Activated T-cell treated with anti-CD3 and anti-CD28 coated beads, Interleukin-2, amount 50 U/mL, for 4 hours (primary cell): Measurements from ENCODE around the gene KRT222. TPM values are rescaled to one million over a fixed set of nuclear protein-coding genes. Genes with fewer than 3 reads are reported as not detected.

Experiments used
- ATAC-seq, 2 donors: fragments of 200-7000 bp; cut with Tn5 transposase; one replicate each; pipeline ENCODE4 v1.10.0; 2021
- DNase-seq: peaks from one replicate; pipeline ENCODE4 v3.0.0-alpha.2; 2020
- H3K27me3 Mint-ChIP-seq: one replicate; pipeline ENCODE4 v1.8.0; 2021; ENCODE audit warnings: low read depth, mixed read lengths
- H3K36me3 Mint-ChIP-seq: one replicate; pipeline ENCODE4 v1.8.0; 2022; ENCODE audit warnings: mixed read lengths; ENCODE audit not compliant: insufficient read depth
- H3K4me1 Mint-ChIP-seq: one replicate; pipeline ENCODE4 v1.8.0; 2021; ENCODE audit warnings: low read depth, mixed read lengths
- H3K4me3 Mint-ChIP-seq: one replicate; pipeline ENCODE4 v1.8.0; 2021; ENCODE audit warnings: mild to moderate bottlenecking, moderate library complexity, mixed read lengths
- H3K9me3 Mint-ChIP-seq: one replicate; pipeline ENCODE4 v1.8.0; 2021; ENCODE audit warnings: mixed read lengths
- total RNA-seq, 3 donors: library from RNA; stranded (reverse); gene quantifications; one replicate each; pipeline ENCODE4 v1.2.1, GENCODE V29; 2021

The KRT222 gene
- not detected for total RNA-seq

- Mint-ChIP-seq H3K36me3 (no peaks in the 10 kb centered on the region), H3K9me3 (no peaks in the 10 kb centered on the region), H3K4me3 (no peak within 1 kb of the TSS), H3K27me3 (peaks cover 35% of the 10 kb centered on the region), H3K4me1 (peaks cover 7% of the 10 kb centered on the region)
- no peak for DNase-seq
- no peak for ATAC-seq
Measured at GRCh38 chr17:40664582-40665333, at the start of gene KRT222. Gene KRT222 (minus strand): TSS chr17:40665177. CDS start chr17:40665099, 78 bp downstream.

- H3K36me3 Mint-ChIP-seq, result no peaks in the 10 kb centered on the region
- ATAC-seq, result no peak
- no peaks in the 10 kb centered on the region for H3K9me3 Mint-ChIP-seq
- H3K4me3 Mint-ChIP-seq, result no peak overlapping the region
- no peak for DNase-seq
- no peaks in the 10 kb centered on the region for H3K4me1 Mint-ChIP-seq
- H3K27me3 Mint-ChIP-seq, result peaks cover 18% of the 10 kb centered on the region
Measured at GRCh38 chr17:40714473-40714872, 49.5 kb upstream of the KRT222 start.

GRCh38 chr17:40707745-40708144 lies 42.8 kb upstream of the KRT222 start:
- H3K4me1 Mint-ChIP-seq, result no peaks in the 10 kb centered on the region
- DNase-seq, result no peak
- no peaks in the 10 kb centered on the region for H3K9me3 Mint-ChIP-seq
- no peak for ATAC-seq
- H3K36me3 Mint-ChIP-seq, result no peaks in the 10 kb centered on the region
- H3K27me3 Mint-ChIP-seq, result peaks cover 20% of the 10 kb centered on the region
- H3K4me3 Mint-ChIP-seq, result no peak overlapping the region

- H3K36me3 Mint-ChIP-seq, result no peaks in the 10 kb centered on the region
- H3K4me3 Mint-ChIP-seq, result no peak overlapping the region
Measured at GRCh38 chr17:40705584-40705983, 40.6 kb upstream of the KRT222 start.

DNA sequence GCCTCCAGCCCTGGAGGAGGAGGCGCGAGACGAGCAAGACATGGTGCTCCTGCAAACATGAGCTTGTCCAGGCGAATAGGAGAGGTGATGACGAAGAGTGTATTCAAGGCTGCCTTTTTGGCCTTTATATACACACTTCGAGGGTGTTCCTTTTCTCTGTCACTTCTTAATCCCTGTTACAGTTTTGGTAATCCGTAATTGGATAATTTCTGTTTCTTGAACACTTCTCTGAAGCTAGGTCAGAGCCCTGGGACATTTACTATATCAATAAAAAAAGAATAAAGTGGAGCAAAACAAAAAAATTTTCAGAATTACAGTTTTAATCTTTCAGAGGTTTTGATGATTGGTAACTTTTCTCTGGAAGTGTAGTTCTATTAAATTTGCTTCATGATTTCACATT lies 38.7 kb upstream of the KRT222 start, which contains the start of gene KRT24:
Gene KRT24, minus strand, starts transcription at position 101 of the 400 bp plus-strand sequence. Its CDS starts 59 bp downstream, at position 42.
- DNase-seq (no peak), ATAC-seq (no peak)
- Mint-ChIP-seq H3K36me3 (no peaks in the 10 kb centered on the region), H3K4me3 (no peak within 1 kb of the TSS), H3K9me3 (no peaks in the 10 kb centered on the region), H3K4me1 (no peaks in the 10 kb centered on the region), H3K27me3 (peaks cover 29% of the 10 kb centered on the region)

More at GRCh38 chr17:40705584-40705983, 40.6 kb upstream of the KRT222 start:
- ATAC-seq (no peak), DNase-seq (no peak)
- Mint-ChIP-seq H3K27me3 (peaks cover 20% of the 10 kb centered on the region), H3K9me3 (no peaks in the 10 kb centered on the region), H3K4me1 (no peaks in the 10 kb centered on the region)

DNA sequence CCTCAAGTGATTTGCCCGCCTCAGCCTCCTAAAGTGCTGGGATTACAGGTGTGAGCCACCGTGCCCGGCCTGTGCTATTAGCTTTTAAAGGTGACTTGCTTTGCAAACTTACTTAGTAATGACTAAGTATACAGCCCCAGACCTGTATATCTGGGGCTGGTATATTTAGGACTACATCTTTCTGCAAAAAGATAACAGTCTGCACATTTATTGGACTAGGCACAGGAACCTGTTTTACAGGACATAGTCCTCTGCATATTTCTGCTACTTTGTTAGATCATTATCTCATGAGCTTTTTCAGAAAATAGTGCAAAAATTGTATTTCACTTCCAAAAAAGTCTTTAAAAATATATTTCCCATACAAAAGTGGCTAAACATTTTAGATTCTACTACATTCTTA lies 37.3 kb upstream of the KRT222 start:
- DNase-seq, result no peak
- H3K4me3 Mint-ChIP-seq, result no peak overlapping the region
- no peak for ATAC-seq

GRCh38 chr17:40699853-40700252 lies 34.9 kb upstream of the KRT222 start:
- Mint-ChIP-seq H3K4me3 (no peak overlapping the region), H3K4me1 (no peaks in the 10 kb centered on the region), H3K9me3 (no peaks in the 10 kb centered on the region), H3K36me3 (no peaks in the 10 kb centered on the region), H3K27me3 (peaks cover 27% of the 10 kb centered on the region)
- ATAC-seq, result no peak
- DNase-seq, result no peak

More for the DNA sequence above, 37.3 kb upstream of the KRT222 start:
- Mint-ChIP-seq H3K4me1 (no peaks in the 10 kb centered on the region), H3K9me3 (no peaks in the 10 kb centered on the region), H3K36me3 (no peaks in the 10 kb centered on the region), H3K27me3 (peaks cover 30% of the 10 kb centered on the region)

GRCh38 chr17:40699371-40699770 lies 34.4 kb upstream of the KRT222 start:
- no peaks in the 10 kb centered on the region for H3K9me3 Mint-ChIP-seq

DNA sequence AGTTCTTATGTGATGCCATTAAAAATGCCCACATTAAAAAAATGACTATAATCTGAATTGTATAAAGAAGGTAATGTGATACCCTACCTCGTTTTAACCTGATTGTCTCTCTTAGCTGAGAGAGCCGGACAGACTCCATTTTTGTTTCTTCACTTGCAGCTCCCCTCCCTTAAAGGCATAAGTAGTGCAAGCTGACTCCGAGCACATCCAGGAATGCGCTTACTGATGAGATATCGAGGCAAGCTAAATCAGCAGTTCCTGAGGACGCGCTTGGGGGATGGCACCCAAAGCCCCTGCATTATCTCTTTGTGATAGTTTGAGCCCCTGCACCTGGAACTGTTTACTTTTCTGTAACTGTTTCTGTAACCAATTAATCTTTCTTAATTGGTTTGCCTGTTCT lies 32.3 kb upstream of the KRT222 start:
- ATAC-seq (no peak), DNase-seq (no peak)
- Mint-ChIP-seq H3K36me3 (no peaks in the 10 kb centered on the region), H3K27me3 (peaks cover 21% of the 10 kb centered on the region), H3K4me3 (no peak overlapping the region), H3K4me1 (no peaks in the 10 kb centered on the region), H3K9me3 (no peaks in the 10 kb centered on the region)

More at GRCh38 chr17:40699371-40699770, 34.4 kb upstream of the KRT222 start:
- DNase-seq (no peak), ATAC-seq (no peak)
- peaks cover 26% of the 10 kb centered on the region for H3K27me3 Mint-ChIP-seq
- no peaks in the 10 kb centered on the region for H3K4me1 Mint-ChIP-seq
- no peak overlapping the region for H3K4me3 Mint-ChIP-seq
- no peaks in the 10 kb centered on the region for H3K36me3 Mint-ChIP-seq

DNA sequence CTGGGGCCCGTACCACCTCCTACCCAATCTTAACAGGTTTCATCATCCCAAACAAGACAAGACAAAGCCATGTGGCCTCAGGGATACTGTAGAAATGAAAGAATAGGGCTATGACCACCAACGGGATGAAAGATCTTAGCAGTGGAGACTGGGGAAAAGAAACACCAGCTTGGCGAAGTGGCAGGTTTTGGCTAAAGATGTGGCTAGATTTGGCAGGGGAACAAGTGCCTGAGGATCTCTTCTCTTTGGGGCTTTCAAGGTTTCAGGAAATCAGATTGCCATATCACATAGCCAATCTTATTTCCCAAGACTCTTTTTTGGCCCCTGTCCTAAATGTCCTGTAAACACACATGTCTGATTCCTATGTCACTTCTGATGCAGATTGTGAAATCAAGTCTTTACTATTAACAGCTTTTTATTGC lies 31.7 kb upstream of the KRT222 start:
- Mint-ChIP-seq H3K9me3 (no peaks in the 10 kb centered on the region), H3K36me3 (no peaks in the 10 kb centered on the region), H3K4me1 (no peaks in the 10 kb centered on the region), H3K4me3 (no peak overlapping the region), H3K27me3 (peaks cover 21% of the 10 kb centered on the region)
- ATAC-seq, result no peak
- no peak for DNase-seq

- DNase-seq, result no peak
- no peak for ATAC-seq
- Mint-ChIP-seq H3K27me3 (peaks cover 22% of the 10 kb centered on the region), H3K9me3 (no peaks in the 10 kb centered on the region), H3K36me3 (no peaks in the 10 kb centered on the region), H3K4me1 (no peaks in the 10 kb centered on the region), H3K4me3 (no peak overlapping the region)
Measured at GRCh38 chr17:40695874-40696472, 31.0 kb upstream of the KRT222 start.

DNA sequence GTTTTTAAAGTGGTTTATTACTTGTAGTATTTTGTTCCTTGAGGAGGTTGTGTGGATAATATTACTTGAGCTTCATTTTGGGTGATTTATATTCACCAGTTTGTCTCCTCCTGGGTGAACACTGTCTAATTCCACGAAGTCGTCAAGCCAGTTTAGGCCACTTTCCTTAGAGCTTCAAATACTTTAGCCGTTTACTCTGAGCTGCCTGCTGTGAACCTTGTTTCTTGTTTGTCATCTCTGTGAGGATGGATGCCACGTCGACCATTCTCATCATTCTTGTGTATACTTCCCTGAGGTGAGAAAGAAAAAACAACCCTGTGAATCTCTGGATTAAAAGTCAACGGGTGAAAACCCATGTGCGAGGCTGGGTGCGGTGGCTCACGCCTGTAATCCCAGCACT lies 29.6 kb upstream of the KRT222 start:
- ATAC-seq, result no peak
- no peaks in the 10 kb centered on the region for H3K36me3 Mint-ChIP-seq
- H3K4me1 Mint-ChIP-seq, result no peaks in the 10 kb centered on the region
- no peaks in the 10 kb centered on the region for H3K9me3 Mint-ChIP-seq
- DNase-seq, result no peak
- peaks cover 23% of the 10 kb centered on the region for H3K27me3 Mint-ChIP-seq
- H3K4me3 Mint-ChIP-seq, result no peak overlapping the region

DNA sequence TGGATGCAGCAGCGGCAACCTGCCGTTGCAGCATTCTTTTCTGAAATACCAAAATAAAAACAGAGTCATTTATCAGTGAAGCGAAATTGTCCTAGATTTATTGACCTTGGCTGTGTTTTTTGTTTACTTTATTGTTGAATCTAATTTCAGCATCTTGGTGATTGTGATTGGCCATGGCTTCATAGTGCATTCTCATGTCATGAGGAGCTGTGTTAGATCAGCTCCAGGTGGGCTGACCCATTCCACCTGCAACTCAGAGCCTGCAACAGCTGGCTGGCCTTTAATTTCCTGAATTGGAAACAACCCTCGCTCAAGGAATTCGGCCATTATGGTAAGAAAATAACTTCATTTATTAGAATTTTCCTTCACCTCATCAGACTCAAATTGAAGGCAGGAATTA lies 22.1 kb upstream of the KRT222 start:
- Mint-ChIP-seq H3K36me3 (no peaks in the 10 kb centered on the region), H3K4me1 (no peaks in the 10 kb centered on the region), H3K27me3 (peaks cover 11% of the 10 kb centered on the region), H3K4me3 (no peak overlapping the region), H3K9me3 (no peaks in the 10 kb centered on the region)
- ATAC-seq (no peak), DNase-seq (no peak)

GRCh38 chr17:40686192-40686591 lies 21.2 kb upstream of the KRT222 start:
- Mint-ChIP-seq H3K9me3 (no peaks in the 10 kb centered on the region), H3K4me1 (no peaks in the 10 kb centered on the region), H3K27me3 (peaks cover 13% of the 10 kb centered on the region), H3K4me3 (no peak overlapping the region), H3K36me3 (no peaks in the 10 kb centered on the region)
- ATAC-seq (no peak), DNase-seq (no peak)

- Mint-ChIP-seq H3K27me3 (peaks cover 33% of the 10 kb centered on the region), H3K9me3 (no peaks in the 10 kb centered on the region), H3K4me3 (no peak overlapping the region)
Measured at GRCh38 chr17:40680998-40681397, 16.0 kb upstream of the KRT222 start.

More at GRCh38 chr17:40680998-40681397, 16.0 kb upstream of the KRT222 start:
- ATAC-seq (no peak), DNase-seq (no peak)
- Mint-ChIP-seq H3K4me1 (no peaks in the 10 kb centered on the region), H3K36me3 (no peaks in the 10 kb centered on the region)
